ENCODE data around the gene FCHSD2.
A peak's percentile ranks its signal among the peaks of the same experiment; 100 is the strongest.
"Not testable (repeated sequence)": the region's sequence is repeated elsewhere in the genome, so short reads cannot be mapped to it uniquely, and the experiment has no call there.

The FCHSD2 gene

DNA sequence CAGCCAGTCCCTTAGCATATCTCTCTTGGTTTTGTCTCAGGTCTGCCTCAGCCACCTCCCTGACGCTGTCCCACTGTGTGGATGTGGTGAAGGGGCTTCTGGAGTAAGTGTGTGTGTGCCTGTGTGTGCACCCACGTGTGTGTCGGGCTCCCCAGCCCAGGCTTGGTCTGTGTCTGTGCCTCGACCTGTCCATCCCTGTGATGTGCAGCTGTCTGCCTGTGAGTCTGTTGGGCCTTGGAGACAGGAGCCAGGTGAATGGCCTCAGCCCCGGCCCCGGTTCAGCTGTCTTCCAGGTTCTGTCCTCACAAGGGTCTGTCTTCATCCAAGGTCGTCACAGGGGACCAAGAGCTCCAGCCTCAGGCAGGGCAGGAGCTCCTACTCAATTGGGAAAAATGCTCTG is 318.1 kb downstream of the FCHSD2 start:
- no peak for DNase-seq

DNA sequence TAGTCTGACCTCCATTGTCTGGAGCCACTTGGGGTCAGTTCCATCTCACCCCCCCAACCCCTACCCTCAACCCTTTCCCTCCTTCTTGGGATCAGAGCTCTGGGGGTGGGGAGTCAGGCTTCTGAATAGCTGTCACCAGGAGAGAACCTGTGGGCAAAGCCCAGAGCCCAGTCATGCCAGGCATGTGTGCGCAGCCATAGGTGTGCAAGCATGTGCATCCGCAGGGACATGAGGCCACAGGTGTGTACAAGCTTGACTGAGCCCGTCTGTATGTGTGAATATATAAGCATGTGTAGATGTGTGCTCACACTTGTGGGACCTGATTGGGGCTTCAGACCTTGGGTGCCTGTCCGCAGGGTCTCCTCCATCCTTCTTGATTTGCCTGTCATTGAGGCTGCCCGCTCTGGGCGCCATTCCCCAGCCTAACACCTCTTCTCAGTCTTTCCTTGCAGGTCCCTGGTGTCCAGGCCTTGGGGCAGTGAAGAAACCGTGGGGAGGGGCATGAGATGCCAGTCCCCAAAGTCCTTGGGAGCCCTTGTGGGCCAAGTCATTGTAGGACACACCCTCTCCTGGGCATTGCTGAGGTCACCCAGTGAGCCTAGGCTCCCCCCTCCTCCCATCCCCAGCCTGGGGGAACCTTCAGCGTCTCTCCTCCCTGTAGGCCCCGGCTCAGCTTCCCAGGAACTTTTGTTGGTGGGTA is 318.9 kb downstream of the FCHSD2 start:
- DNase-seq: no peak

DNA sequence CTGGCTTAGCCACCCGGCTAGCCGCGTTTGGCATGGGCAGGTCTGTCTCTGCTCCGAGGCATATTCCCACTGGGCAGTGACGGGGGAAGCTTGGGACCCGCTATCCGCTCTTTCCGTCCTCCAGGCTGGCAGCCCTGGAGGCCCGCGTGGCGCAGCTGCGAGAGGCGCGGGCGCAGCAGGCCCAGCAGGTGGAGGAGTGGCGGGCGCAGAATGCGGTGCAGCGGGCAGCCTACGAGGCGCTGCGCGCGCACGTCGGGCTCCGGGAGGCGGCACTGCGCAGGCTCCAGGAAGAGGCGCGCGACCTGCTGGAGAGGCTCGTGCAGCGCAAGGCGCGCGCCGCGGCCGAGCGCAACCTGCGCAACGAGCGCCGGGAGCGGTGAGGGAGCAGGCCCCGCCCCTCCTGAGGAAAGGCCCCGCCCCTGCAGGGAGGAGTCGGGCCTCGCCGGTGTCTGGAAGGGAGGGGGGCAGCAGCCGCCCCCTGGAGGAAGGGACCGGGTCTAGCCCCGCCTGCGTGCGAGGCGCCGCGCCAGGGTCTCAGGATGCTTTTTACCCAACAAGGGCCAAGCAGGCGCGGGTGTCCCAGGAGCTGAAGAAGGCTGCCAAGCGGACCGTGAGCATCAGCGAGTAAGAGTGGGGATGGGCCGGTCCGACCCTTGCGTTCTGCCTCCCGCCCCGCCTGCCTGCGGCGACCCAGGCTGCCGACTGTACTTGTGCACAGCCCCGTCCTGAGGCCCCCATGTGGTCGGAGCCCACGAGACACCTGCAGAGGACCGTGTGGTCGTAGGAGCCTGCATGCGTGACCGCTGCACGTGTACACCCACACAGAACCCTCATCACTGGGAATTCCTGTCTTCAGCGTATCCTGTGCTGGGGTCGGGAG is 320.0 kb downstream of the FCHSD2 start:
- DNase-seq: peak; percentile 43 to 93 (median 84)

DNA sequence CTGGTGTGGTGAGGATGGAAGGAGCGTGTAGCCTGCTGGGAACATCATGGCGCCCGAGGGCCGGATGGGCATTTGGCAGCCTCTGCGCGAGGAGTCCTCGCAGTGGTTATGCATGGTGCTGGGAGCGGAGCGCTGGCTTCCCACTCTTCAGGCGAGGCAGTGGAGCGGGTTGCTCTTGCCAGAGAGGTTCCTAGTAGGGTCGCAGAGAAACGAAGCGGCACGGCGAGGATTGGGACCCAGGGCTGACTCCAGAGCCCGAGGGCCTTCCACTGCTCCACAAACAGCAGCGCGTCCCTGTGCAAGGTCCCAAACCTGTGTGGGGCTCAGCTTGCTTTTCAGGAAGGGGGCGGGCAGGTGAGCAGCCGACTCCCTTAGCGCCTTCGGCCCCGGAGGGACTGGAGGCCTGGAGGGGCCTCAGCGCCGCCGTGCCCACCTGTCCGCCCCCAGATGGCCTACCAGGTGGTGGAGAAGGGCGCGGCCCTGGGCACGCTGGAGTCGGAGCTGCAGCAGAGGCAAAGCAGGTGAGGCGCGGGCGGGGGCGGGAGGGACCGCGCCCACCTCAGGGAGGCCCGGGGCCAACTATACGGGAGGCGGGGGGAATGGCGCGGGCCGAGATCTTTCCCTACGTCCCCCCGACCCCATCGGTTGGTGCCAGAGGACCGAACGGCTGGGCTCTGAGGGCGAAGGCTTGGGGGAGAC is 320.7 kb downstream of the FCHSD2 start:
- no peak for DNase-seq

DNA sequence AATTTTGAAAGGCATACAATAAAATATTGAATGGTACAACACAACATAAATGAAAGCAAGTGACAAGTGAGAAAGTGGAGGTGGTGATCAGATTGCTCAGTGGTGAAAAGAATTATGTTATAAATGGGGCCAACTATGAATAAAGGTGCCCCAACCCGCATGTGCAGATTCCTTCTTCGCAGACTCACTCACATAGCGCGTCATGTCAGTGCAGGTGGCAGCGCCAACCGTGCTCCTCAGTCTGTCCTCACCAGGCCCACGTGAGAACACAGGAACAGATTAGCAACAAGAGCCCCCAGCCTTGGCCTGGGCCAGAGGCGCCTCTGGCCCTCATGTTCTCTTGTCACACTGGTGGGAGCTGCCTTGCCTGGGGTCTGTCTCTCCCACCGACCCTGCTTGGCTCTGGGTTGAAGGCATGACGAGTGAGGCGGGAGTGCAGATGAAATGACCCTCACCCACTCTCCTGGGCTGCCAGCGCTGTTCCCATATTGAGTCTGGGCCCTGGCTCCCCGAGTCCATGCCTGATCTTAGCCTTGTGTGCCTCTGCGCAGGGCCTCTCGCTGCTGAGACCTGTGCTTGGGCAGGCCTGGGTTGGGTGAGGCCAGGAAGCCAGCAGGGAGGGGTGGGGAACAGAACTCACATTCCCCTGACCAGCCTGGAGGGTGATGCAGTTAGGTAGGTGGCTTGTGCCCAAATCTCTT is 321.5 kb downstream of the FCHSD2 start:
- no peak for DNase-seq

DNA sequence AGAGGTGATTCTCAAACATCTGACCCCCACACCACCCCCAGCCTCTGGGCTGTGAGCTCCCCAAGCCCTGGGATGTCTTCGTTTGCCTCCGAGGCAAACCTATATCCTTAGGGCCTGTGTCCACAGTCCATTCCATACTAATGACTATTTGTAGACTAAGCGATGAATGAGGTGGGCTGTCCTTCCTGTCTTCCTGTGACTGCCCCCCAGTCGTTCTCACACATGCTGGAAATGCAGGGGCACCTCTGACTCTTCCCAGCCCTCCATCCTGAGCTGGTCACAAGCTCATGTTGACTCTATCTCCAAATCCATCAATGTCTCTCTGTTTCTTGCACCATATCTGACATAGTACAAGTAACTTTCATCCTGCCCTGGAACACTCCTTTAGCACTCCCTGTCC is 323.1 kb downstream of the FCHSD2 start:
- DNase-seq: no peak

DNA sequence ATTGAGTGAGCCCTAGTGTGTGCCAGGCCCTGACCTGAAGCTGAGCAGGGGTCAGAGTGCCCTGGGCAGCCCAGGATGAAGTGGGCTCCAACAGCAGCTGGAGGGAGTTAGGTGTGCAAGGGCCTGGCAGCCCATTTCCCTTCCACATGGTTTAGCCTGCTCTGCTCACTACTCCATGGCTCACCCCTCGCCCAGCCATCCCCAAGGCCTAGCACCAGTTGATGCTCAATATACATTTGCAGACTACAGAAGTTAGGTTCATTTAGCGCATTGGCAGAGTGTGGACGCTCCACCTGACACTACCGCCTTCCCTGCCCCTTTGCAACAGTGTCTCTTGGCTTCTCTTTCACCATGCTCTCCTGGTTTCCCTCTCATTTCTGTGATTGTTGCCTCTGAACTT is 324.2 kb downstream of the FCHSD2 start:
- DNase-seq: no peak

DNA sequence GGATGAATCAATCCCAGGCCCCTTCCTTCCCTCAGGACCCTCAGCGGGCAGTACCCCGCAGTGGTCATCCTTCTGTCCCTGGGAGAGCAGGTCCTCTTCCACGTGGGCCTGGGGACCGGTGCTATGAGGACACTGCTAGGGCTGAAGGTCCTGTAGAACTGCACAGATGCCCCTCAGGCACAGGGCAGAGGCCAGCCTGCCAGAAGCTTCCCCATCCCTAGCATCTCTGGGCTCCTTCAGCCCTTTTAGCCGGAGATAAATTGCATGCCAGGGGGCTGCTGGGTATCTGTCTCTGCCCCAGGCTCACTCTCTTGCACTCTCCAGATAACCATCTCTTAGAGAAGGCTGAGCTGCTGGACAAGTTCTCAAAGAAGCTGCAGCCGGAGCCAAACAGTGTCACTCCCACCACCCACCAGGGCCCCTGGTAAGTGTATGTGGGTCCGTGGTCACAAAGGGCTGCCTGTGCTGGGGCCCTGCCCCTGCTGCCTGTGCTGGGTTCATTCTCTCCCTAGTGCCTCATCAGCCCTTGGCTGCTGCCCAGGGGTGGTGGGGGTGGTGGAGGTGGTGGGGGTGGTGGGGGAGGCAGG is 325.6 kb downstream of the FCHSD2 start:
- no peak for DNase-seq

DNA sequence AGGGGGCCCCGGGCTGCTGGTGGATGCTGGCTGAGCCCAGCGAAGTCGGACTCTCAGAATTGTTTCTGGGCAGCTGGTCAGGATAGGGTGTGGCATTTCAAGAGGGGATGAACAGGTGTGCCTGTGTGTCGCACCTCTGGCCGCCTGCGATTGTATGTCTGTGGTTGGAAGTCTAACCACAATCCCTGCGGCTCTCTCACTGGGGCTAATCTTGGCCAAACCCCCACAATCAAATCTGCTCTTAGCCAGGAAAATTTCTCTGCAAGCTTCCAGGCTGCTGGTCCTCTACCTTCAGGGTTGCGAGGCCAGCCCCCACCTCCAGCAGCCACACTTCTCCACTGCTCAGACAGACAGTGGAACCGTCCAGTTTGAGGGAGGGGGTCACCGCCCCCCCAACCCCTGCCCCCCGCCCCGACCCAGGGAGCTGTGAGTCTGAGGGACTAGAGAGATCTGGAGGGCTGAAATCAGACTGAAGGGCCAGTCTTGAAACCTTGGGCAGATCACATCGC is 327.0 kb downstream of the FCHSD2 start:
- no peak for DNase-seq

DNA sequence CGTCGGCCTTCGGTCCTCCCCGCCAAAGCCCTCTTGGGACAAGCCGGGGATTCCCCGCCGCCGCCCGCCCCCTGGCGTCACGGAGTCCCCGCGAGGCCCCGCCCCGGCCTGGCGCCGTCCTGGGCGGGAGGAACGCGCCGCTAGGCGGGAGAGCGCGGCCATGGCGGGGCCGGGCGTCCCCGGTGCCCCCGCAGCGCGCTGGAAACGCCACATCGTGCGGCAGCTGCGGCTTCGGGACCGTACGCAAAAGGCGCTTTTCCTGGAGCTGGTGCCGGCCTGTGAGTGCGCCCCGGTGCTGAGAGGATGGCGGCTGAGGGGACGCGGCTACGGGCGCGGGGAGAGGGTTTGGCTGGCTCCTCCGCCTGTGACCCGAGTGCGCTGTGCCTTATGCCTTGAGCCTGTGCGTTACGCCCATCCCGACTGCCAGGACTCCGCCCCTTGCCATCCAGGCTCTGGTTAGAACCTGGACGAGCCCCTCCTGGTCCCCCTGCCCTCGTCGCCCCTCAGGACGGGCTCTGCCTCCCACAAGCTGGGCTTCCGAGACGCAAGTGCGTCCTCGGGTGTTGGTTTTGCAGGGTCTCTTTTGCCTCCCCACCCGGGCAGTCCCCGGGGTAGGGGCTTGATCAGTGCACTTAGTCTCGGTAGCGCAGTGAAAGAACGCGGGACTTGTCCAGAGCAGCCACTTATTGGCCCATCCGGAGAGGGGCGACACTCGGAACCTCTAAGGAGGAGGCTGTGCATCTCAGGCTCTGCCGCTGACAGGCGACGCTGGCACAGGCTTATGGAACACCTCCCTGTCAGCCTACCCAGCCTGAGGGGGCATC is 327.6 kb downstream of the FCHSD2 start, which contains the start of gene ATG16L2:
Gene ATG16L2 (plus strand): TSS at position 126 of the 824 bp plus-strand sequence. CDS start 35 bp downstream, at position 161.
- peak in 42 of 56 donors; percentile 65 to 96 (median 88) for DNase-seq

DNA sequence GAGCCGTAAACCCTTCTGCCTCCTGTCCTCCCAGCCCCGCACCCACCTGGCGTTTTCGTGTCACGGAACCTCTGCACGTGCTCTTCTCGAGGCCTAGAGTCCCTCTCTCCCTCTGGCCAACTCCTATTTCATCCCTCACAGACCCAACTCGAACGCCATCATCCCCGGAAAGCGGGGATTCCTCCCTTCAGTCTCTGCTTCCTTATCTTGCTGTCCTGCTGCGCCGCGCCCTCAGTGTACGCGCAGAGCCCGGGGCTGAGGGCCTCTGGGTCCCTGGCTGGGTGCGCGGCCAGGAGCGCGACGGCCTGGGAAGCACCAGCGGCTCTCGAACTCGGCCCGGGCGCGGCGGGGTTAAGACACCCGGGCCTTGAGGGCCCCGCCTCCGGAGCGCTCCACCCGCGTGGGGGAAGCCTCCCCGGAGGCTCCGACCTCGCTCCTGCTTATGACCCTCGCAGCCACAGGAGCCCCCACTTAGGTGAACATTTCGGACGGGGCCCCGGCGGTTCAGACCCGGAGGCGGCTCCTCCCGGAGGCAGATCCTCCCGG is 328.3 kb downstream of the FCHSD2 start:
- peak in 51 of 56 donors; percentile 43 to 96 (median 87) for DNase-seq

DNA sequence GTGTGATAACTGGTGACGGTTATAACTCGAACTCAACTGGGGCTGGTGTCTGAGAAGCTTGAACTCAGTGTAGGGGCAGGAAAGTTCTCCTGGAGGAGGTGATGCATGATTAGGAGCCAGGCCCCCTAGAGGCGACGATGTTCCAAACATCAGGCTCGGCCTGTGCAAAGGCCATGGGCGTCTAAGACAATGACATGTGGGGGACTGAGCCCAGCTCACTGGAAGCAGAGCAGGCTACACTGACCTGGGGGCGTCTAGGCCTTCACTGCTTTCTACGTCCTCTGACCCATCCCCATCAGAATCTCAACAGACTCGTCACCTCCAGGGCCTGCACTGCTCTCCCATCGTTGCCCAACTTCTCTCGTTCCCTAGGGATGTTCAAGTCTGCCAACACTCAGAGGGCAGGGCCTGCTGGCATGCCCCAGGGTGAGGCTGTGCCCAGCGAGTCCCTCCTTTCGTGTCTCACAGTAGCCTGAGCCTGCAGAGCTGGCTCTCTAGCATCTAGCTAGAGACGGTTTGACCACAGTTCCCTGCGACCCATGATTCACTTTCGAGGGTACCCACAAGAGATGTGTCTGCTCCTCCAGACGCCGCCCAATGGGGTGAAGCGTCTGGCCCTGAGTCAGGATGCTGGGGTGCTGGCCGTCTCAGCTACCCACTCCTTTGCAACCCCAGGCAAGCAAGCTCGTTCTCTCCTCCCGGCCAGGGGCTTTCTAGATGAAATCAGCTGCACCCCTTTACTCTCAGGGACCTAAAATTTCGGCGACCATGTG is 329.0 kb downstream of the FCHSD2 start:
- peak in 5 of 56 donors; percentile 43 to 59 (median 52) for DNase-seq

DNA sequence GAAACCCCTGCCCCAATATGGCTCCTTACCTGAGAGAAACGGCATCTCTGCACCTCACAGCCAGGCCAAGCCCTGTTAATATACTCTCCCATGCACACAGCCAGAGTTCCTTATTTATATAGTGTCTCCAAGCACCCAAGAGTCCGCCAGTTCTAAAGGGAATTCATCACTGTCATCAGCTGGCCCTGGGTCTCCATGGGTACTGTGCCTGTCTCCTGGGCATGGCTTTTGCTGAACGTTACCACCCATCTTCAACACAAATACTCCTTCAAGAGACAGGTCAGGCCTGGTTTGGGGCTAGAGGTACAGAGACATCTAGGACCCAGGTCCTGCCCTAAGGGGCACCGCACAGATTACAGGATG is 329.5 kb downstream of the FCHSD2 start:
- DNase-seq: no peak

DNA sequence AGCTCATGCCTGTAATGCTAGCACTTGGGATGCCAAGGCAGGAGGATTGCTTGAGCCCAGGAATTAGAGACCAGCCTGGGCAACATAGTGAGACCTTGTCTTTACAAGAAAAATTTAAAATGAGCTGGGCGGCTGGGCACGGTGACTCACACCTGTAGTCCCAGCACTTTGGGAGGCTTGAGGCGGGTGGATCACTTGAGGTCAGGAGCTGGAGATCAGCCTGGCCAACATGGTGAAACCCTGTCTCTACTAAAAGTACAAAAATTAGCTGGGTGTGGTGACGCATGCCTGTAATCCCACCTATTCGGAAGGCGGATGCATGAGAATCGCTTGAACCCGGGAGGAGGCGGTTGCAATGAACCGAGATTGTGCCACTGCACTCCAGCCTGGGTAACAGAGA is 330.4 kb downstream of the FCHSD2 start:
- DNase-seq: not testable (repeated sequence)

DNA sequence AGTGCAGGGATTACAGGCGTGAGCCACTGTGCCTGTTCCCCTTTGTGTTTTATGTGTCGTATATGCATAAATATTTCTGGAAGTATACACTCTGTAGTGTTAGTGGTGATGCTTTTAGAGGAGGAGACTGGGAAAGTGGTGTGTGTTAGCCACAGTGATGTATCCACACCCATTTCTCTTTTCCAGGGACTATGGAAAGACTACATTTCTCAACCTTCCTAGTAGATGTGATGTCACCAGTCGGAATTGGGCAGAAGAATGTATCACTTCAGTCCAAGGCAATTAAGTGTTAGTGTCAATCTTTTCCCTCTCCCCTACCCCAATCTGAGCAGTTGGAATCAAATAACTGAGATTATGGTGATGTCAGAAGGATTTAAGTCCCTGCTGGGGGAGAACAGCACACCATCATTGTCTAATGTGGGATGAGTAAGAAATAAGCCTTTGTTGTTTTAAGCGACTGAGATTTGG is 333.8 kb downstream of the FCHSD2 start:
- DNase-seq: no peak

DNA sequence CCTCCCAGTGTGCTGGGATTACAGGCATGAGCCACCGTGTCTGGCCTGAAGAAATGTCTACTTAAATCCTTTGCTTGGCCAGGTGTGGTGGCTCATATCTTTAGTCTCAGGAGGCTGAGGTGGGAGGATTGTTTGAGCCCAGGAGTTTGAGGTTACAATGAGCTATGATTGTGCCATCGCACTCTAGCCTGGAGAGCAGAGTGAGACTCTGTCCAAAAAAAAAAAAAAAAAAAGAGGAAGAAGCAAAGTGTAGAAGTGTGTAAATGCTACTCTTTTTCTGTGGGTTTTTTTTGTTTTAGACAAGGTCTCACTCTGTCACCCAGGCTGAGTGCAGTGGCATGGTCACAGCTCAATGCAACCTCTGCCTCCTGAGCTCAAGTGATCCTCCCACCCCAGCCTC is 334.3 kb downstream of the FCHSD2 start:
- no peak for DNase-seq

DNA sequence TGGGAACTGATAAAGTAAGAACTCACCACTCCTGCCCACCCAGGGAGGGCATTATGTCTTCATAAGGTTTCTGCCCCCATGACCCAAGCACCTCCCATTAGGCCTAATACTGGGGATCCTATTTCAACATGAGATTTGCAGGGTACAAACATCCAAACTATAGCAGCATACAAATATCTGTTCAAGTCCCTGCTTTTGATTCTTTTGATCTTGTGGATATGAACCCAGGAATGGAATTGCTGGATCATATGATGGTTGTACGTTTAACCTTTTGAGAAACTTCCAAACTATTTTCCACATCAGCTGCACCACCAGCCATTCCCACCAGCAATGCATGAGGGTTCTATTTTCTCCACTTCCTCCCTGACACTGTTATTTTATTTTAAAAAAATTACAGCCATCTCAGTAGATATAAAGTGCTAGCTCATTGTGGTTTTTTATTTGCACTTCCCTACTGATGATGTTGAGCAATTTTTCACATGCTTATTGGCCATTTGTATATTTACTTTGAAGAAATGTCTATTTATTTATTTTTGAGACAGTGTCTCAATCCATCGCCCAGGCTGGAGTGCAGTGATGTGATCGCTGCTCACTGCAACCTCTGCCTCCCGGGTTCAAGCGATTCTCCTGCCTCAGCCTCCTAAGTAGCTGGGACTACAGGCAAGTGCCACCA is 335.0 kb downstream of the FCHSD2 start:
- DNase-seq: no peak

DNA sequence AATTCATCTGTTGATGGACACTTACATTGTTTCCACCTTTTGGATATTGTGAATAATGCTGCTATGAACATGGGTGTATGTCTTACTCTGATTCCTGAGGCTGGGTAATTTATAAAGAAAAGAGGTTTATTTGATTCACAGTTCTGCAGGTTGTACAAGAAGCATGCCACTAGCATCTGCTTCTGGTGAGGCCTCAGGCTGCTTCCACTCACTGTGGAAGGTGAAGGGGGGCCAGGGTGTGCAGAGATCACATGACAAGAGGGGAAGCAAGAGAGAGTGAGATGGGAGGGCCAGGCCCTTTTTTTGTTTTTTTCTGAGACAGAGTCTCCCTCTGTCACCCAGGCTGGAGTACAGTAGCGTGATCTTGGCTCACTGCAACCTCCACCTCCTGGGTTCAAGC is 335.7 kb downstream of the FCHSD2 start:
- DNase-seq: not testable (repeated sequence)
